Measurements from ENCODE around the gene AIFM3. TPM values are rescaled to one million over a fixed set of nuclear protein-coding genes. Genes with fewer than 3 reads are reported as not detected.

AIFM3 gene
- total and polyA plus RNA-seq, 2 of the 13 experiments (the other 11 are each of a cell fraction or from before 2014, with no cell fraction given) = 9.0 to 15.3 TPM

- TF ChIP-seq ZBTB44 (CRISPR knock-in tag; IDR thresholded peaks at IDR 0.05) (no peak), SOX13 (IDR thresholded peaks at IDR 0.05) (no peak), SOX13 (CRISPR knock-in tag; conservative IDR thresholded peaks at IDR 0.05 in 1 of 2, IDR thresholded peaks at IDR 0.05 in 1 of 2) (peak in 1 of 2 experiments; percentile 35; a peak in 1 of 4 replicates), FOXA1 (IDR thresholded peaks at IDR 0.05) (no peak), FOXA1 (CRISPR knock-in tag; IDR thresholded peaks at IDR 0.05) (no peak), ZNF607 (CRISPR knock-in tag; IDR thresholded peaks at IDR 0.05; ENCODE audit: borderline replicate concordance) (no peak), ZNF558 (CRISPR knock-in tag; IDR thresholded peaks at IDR 0.05; ENCODE audit: borderline replicate concordance) (no peak), PAXIP1 (CRISPR knock-in tag; conservative IDR thresholded peaks at IDR 0.05) (no peak), DBP (CRISPR knock-in tag; IDR thresholded peaks at IDR 0.05; ENCODE audit: not compliant biosample characterization) (no peak), ZNF850 (CRISPR knock-in tag; conservative IDR thresholded peaks at IDR 0.05) (no peak), RORA (CRISPR knock-in tag; IDR thresholded peaks at IDR 0.05) (no peak), ZNF572 (CRISPR knock-in tag; IDR thresholded peaks at IDR 0.05) (no peak), ZNF879 (CRISPR knock-in tag; IDR thresholded peaks at IDR 0.05) (no peak), U2AF1 (optimal IDR thresholded peaks at IDR 0.05; ENCODE audit: low read depth, low read length) (no peak), ZNF816 (CRISPR knock-in tag; IDR thresholded peaks at IDR 0.05; ENCODE audit: borderline replicate concordance) (no peak), THAP11 (CRISPR knock-in tag; IDR thresholded peaks at IDR 0.05) (no peak), ZNF138 (CRISPR knock-in tag; IDR thresholded peaks at IDR 0.05; ENCODE audit: low read depth) (no peak), SMARCC2 (IDR thresholded peaks at IDR 0.05) (no peak), KLF12 (CRISPR knock-in tag; IDR thresholded peaks at IDR 0.05; ENCODE audit: borderline replicate concordance) (no peak), ZNF180 (CRISPR knock-in tag; IDR thresholded peaks at IDR 0.05; ENCODE audit: borderline replicate concordance, low read depth) (no peak)
- TF ChIP-seq, protein P1, sequence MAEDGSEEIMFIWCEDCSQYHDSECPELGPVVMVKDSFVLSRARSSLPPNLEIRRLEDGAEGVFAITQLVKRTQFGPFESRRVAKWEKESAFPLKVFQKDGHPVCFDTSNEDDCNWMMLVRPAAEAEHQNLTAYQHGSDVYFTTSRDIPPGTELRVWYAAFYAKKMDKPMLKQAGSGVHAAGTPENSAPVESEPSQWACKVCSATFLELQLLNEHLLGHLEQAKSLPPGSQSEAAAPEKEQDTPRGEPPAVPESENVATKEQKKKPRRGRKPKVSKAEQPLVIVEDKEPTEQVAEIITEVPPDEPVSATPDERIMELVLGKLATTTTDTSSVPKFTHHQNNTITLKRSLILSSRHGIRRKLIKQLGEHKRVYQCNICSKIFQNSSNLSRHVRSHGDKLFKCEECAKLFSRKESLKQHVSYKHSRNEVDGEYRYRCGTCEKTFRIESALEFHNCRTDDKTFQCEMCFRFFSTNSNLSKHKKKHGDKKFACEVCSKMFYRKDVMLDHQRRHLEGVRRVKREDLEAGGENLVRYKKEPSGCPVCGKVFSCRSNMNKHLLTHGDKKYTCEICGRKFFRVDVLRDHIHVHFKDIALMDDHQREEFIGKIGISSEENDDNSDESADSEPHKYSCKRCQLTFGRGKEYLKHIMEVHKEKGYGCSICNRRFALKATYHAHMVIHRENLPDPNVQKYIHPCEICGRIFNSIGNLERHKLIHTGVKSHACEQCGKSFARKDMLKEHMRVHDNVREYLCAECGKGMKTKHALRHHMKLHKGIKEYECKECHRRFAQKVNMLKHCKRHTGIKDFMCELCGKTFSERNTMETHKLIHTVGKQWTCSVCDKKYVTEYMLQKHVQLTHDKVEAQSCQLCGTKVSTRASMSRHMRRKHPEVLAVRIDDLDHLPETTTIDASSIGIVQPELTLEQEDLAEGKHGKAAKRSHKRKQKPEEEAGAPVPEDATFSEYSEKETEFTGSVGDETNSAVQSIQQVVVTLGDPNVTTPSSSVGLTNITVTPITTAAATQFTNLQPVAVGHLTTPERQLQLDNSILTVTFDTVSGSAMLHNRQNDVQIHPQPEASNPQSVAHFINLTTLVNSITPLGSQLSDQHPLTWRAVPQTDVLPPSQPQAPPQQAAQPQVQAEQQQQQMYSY (CRISPR knock-in tag; IDR thresholded peaks at IDR 0.05) = no peak
Observed at GRCh38 chr22:20953668-20954500, 13.2 kb upstream of the AIFM3 start (continued).
